Muscle of leg (tissue), 11 donors: ENCODE data around the gene DND1. TPM values are rescaled to one million over a fixed set of nuclear protein-coding genes. Genes with fewer than 3 reads are reported as not detected.
"Not testable (repeated sequence)": the region's sequence is repeated elsewhere in the genome, so short reads cannot be mapped to it uniquely, and the experiment has no call there.

Experiments used
- DNase-seq: peaks from one replicate; pipeline ENCODE4 v3.0.0; 2013
- H3K27ac ChIP-seq: one replicate; pipeline ENCODE4 v1.5.1; 2013; ENCODE audit warnings: mild to moderate bottlenecking, low read length, control low read depth
- H3K27me3 ChIP-seq: one replicate; pipeline ENCODE4 v1.6.1; 2013; ENCODE audit warnings: low read length; ENCODE audit not compliant: control insufficient read depth, insufficient read depth
- H3K36me3 ChIP-seq: one replicate; pipeline ENCODE4 v1.6.1; 2013; ENCODE audit warnings: low read length; ENCODE audit not compliant: control insufficient read depth, insufficient read depth
- H3K4me1 ChIP-seq: one replicate; pipeline ENCODE4 v1.6.1; 2013; ENCODE audit warnings: low read length; ENCODE audit not compliant: control insufficient read depth, insufficient read depth
- H3K4me3 ChIP-seq: one replicate; pipeline ENCODE4 v1.5.1; 2013; ENCODE audit warnings: low read length, control low read depth
- H3K9me3 ChIP-seq: replicated peaks from 2 replicates; pipeline ENCODE4 v1.6.1; 2013; ENCODE audit warnings: low read depth, low read length; ENCODE audit not compliant: control insufficient read depth
- WGBS: methylation state at CpG from one replicate; pipeline ENCODE4 v1.1.5; 2013; ENCODE audit warnings: missing lambda C conversion rate; ENCODE audit not compliant: insufficient coverage; 5-methylcytosine and 5-hydroxymethylcytosine counted together
- polyA plus RNA-seq, 8 donors: library from polyadenylated mRNA; unstranded; fragments of 120-200 nt; gene quantifications; one replicate each; pipeline versions ENCODE4 v1.2.1 to v1.2.3, GENCODE V29; 2013; ENCODE audit warnings: inconsistent platforms in 1 of 8, low replicate concordance in 1 of 8; ENCODE audit not compliant: insufficient read length in 8 of 8, insufficient read depth in 1 of 8
- total RNA-seq: library from RNA; stranded (reverse); fragments of 120-200 nt; gene quantifications from one replicate; pipeline ENCODE4 v1.2.4, GENCODE V29; 2013

Gene DND1
- total and polyA plus RNA-seq, 9 donors: 0.12 to 0.32 (median 0.30) TPM; not detected in 4

- peaks cover 11% of the 10 kb centered on the region for H3K4me1 ChIP-seq
- peak within 1 kb of the TSS; percentile 67 for H3K4me3 ChIP-seq
- no peaks in the 10 kb centered on the region for H3K27me3 ChIP-seq
- peak; percentile 97 for DNase-seq
- H3K27ac ChIP-seq: peak within 1 kb of the TSS; percentile 82
- H3K36me3 ChIP-seq: peaks cover 24% of the 10 kb centered on the region
- H3K9me3 ChIP-seq: no peaks in the 10 kb centered on the region
- WGBS: under 1% methylated on average over 48 of the region's 63 CpGs
Measured at GRCh38 chr5:140639148-140639981, 34.0 kb downstream of the DND1 start, which contains the start of gene TMCO6. TSS of gene TMCO6 (plus strand) at chr5:140639451. CDS start at chr5:140639528, 77 bp downstream.

- Histone ChIP-seq H3K36me3 (peaks cover 19% of the 10 kb centered on the region), H3K4me1 (peaks cover 11% of the 10 kb centered on the region), H3K27ac (peak overlapping the region; percentile 82), H3K4me3 (peak overlapping the region; percentile 67)
- not testable (repeated sequence) for H3K9me3 ChIP-seq, DNase-seq, H3K27me3 ChIP-seq
- 45% methylated on average over 9 of the region's 9 CpGs for WGBS
Measured at GRCh38 chr5:140638898-140639147, 34.6 kb downstream of the DND1 start.

DNA sequence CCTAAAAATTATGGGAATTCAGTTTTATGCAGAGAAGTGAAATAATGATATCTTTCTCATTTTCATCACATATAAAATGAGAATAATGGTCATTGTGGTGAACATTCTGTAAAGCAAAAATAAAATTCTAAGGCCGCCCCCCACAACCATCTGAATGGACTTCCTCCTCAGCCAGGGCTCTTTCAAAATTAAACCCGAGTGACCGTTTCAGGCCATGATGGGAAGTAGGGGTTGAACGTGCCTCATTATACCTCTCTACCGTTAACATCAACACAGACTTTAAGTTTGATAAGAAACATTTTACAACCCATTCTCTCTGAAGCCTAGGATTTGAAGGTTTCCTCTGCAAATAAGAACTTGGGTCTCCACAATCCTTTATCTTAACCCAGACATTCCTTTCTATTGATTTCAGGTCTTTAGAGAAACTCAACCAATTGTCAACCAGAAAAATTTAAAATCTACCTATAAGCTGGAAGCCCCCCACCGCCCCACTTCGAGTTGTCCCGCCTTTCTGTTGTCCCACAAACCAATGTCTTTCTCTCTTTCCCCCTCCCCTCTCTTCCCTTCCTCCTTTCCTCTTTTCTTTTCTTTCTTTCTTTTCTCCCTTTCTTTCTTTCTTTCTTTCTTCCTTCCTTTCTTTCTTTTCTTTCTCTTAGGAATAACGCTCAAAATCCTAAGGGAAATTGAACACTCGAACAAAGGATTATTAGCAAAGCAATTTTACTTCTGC, 35.8 kb downstream of the DND1 start:
- H3K36me3 ChIP-seq: peaks cover 10% of the 10 kb centered on the region
- no peak overlapping the region for H3K4me3 ChIP-seq
- peaks cover 11% of the 10 kb centered on the region for H3K27me3 ChIP-seq
- 83% methylated on average over 8 of the region's 10 CpGs for WGBS
- no peak overlapping the region for H3K27ac ChIP-seq
- no peaks in the 10 kb centered on the region for H3K9me3 ChIP-seq
- peaks cover 18% of the 10 kb centered on the region for H3K4me1 ChIP-seq
- DNase-seq: no peak

GRCh38 chr5:140635291-140636257, 37.8 kb downstream of the DND1 start:
- no peak for DNase-seq
- no peak overlapping the region for H3K27ac ChIP-seq
- no peaks in the 10 kb centered on the region for H3K9me3 ChIP-seq
- H3K4me3 ChIP-seq: no peak overlapping the region
- H3K36me3 ChIP-seq: no peaks in the 10 kb centered on the region
- H3K4me1 ChIP-seq: peaks cover 27% of the 10 kb centered on the region
- peaks cover 30% of the 10 kb centered on the region for H3K27me3 ChIP-seq
- 90% methylated on average over 4 of the region's 8 CpGs for WGBS

- Histone ChIP-seq H3K27ac (no peak overlapping the region), H3K27me3 (peaks cover 32% of the 10 kb centered on the region), H3K9me3 (no peaks in the 10 kb centered on the region), H3K4me1 (peaks cover 20% of the 10 kb centered on the region), H3K36me3 (no peaks in the 10 kb centered on the region), H3K4me3 (no peak overlapping the region)
- DNase-seq: no peak
- WGBS: no CpG with 5 or more reads among the region's 3 CpGs
Measured at GRCh38 chr5:140634103-140634502, 39.3 kb downstream of the DND1 start.

GRCh38 chr5:140633501-140633900, 39.9 kb downstream of the DND1 start:
- Histone ChIP-seq H3K4me3 (peak overlapping the region; percentile 2), H3K36me3 (no peaks in the 10 kb centered on the region), H3K27me3 (peaks cover 32% of the 10 kb centered on the region), H3K9me3 (no peaks in the 10 kb centered on the region), H3K4me1 (peaks cover 15% of the 10 kb centered on the region), H3K27ac (peak overlapping the region; percentile 9)
- no peak for DNase-seq
- no CpG with 5 or more reads among the region's 2 CpGs for WGBS

- WGBS: 5% methylated on average over 7 of the region's 16 CpGs
- peak within 1 kb of the TSS; percentile 62 for H3K27ac ChIP-seq
Measured at GRCh38 chr5:140633021-140633471, 40.3 kb downstream of the DND1 start, which contains the start of gene CD14. TSS of gene CD14 (minus strand) at chr5:140633175. CDS start at chr5:140633071, 104 bp downstream.

GRCh38 chr5:140632366-140633020, 40.9 kb downstream of the DND1 start:
- 1% methylated on average over 51 of the region's 51 CpGs for WGBS
- peaks cover 32% of the 10 kb centered on the region for H3K27me3 ChIP-seq
- peak overlapping the region; percentile 62 for H3K27ac ChIP-seq
- peak overlapping the region; percentile 40 for H3K4me3 ChIP-seq
- peak; percentile 64 for DNase-seq
- peaks cover 15% of the 10 kb centered on the region for H3K4me1 ChIP-seq
- peaks cover 5% of the 10 kb centered on the region for H3K9me3 ChIP-seq
- no peaks in the 10 kb centered on the region for H3K36me3 ChIP-seq

More at GRCh38 chr5:140633021-140633471, 40.3 kb downstream of the DND1 start, which contains the start of gene CD14:
- Histone ChIP-seq H3K9me3 (peaks cover 2% of the 10 kb centered on the region), H3K27me3 (peaks cover 32% of the 10 kb centered on the region), H3K4me1 (peaks cover 15% of the 10 kb centered on the region), H3K4me3 (peak within 1 kb of the TSS; percentile 40), H3K36me3 (no peaks in the 10 kb centered on the region)
- peak; percentile 71 for DNase-seq

DNA sequence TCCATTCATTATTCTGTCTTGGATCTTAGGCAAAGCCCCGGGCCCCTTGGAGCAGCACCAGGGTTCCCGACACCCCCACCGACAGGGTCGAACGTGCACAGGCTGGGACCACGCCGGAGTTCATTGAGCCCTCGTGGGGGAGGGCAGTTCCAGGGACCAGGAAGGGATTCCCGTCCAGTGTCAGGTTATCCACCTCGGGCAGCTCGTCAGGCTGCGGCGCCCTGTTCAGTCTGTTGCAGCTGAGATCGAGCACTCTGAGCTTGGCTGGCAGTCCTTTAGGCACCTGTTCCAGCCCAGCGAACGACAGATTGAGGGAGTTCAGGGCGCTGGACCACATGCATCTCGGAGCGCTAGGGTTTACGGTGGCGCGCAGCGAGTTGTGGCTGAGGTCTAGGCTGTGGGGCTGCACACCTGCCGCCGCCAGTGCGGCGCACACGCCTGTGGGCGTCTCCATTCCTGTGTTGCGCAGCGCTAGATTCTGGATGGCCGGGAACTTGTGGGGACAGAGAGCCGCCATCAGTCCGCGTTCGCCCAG, 41.5 kb downstream of the DND1 start:
- Histone ChIP-seq H3K27me3 (peaks cover 32% of the 10 kb centered on the region), H3K36me3 (no peaks in the 10 kb centered on the region), H3K4me3 (peak overlapping the region; percentile 40), H3K9me3 (peaks cover 5% of the 10 kb centered on the region), H3K27ac (peak overlapping the region; percentile 62), H3K4me1 (peaks cover 15% of the 10 kb centered on the region)
- 5% methylated on average over 36 of the region's 36 CpGs for WGBS
- DNase-seq: peak; percentile 27
